HL-60 (cell line): ENCODE measurements around the gene CHRNG.

ENCODE experiments used
- CTCF ChIP-seq: IDR thresholded peaks from one replicate; pipeline ENCODE4 v1.5.1; 2011; ENCODE audit warnings: low read length, control low read depth, inconsistent platforms; ENCODE audit not compliant: insufficient read depth
- GABPA ChIP-seq: IDR thresholded peaks from 2 replicates; pipeline ENCODE4 v1.6.1; 2012; ENCODE audit warnings: low read depth
- POLR2AphosphoS5 ChIP-seq: IDR thresholded peaks from 2 replicates; pipeline ENCODE4 v1.6.1; 2012; ENCODE audit warnings: low read depth
- REST ChIP-seq: IDR thresholded peaks from 2 replicates; pipeline ENCODE4 v1.6.1; 2012; ENCODE audit warnings: low read depth; ENCODE audit not compliant: insufficient replicate concordance
- SPI1 ChIP-seq: IDR thresholded peaks from 2 replicates; pipeline ENCODE4 v1.6.1; 2012; ENCODE audit warnings: low read depth, mild to moderate bottlenecking, borderline replicate concordance

GRCh38 chr2:232497348-232497747 lies 42.1 kb upstream of the CHRNG start:
- TF ChIP-seq CTCF (no peak), SPI1 (no peak), POLR2AphosphoS5 (no peak), REST (no peak), GABPA (no peak)
